K562 (cell line): Measurements from ENCODE around the gene DPP10. TPM values are rescaled to one million over a fixed set of nuclear protein-coding genes. Genes with fewer than 3 reads are reported as not detected.

ENCODE experiments used
- ATAC-seq: fragments of 200-7000 bp; cut with Tn5 transposase; 3 replicates; pipeline ENCODE4 v1.9.1; 2020; ENCODE audit warnings: moderate library complexity
- BruUV-seq: library from RNA; stranded (reverse); fragments of 400-500 nt; replicated peaks from 2 replicates; lab custom pipeline; 2021; lab: Mats Ljungman, UMichigan
- CTCF ChIA-PET: fragments of 300-600 bp; formaldehyde crosslinking; extraction: SDS; loops from one replicate; lab custom pipeline; 2021; ENCODE audit warnings: low intra/inter-chr PET ratio; lab: Yijun Ruan, JAX
- POLR2A ChIA-PET: fragments of 300-600, 350-650 bp; sonication (Branson Sonifier 250); formaldehyde crosslinking; extraction: SDS; loops from one replicate; lab custom pipeline; 2021; ENCODE audit warnings: antibody characterized with exemption, inconsistent platforms; lab: Yijun Ruan, JAX
- DNase-seq, 4 experiments: peaks; one replicate each; pipeline versions ENCODE4 v3.0.0 to v3.0.0-alpha.2; 2011 to 2018; ENCODE audit warnings: low spot score in 3 of 4, mixed read lengths in 3 of 4; ENCODE audit errors: extremely low read depth in 1 of 4
- FAIRE-seq: peaks from 2 replicates; lab custom pipeline; 2011; peaks lifted over from hg19 to GRCh38; lab: Jason Lieb, UNC
- H2AFZ ChIP-seq: 2 replicates; pipeline ENCODE4 v1.6.0; 2011; ENCODE audit warnings: low read depth, low read length, control low read depth, inconsistent platforms
- H3K27ac ChIP-seq: fragments of 200-600 bp; 3 replicates; pipeline ENCODE4 v1.8.0; 2011; ENCODE audit warnings: low read depth, mild to moderate bottlenecking, control low read depth, inconsistent platforms, low read length, moderate library complexity, mixed read lengths; ENCODE audit errors: extremely low read depth
- H3K27me3 ChIP-seq, 2 experiments: fragments of 300-600 bp in 1 of 2; 2 replicates in 1 of 2; 3 replicates in 1 of 2; pipeline versions ENCODE4 v1.6.0 to v1.8.0; 2011; ENCODE audit warnings: inconsistent platforms in 2 of 2, low read length in 2 of 2, mild to moderate bottlenecking in 1 of 2, mixed read lengths in 1 of 2, moderate library complexity in 1 of 2; ENCODE audit not compliant: control insufficient read depth in 2 of 2, insufficient read depth in 2 of 2
- H3K36me3 ChIP-seq: fragments of 300-600 bp; 3 replicates; pipeline ENCODE4 v1.8.0; 2011; ENCODE audit warnings: mild to moderate bottlenecking, low read length, inconsistent platforms; ENCODE audit not compliant: control insufficient read depth, insufficient read depth
- H3K4me1 ChIP-seq, 2 experiments: fragments of 200-600 bp in 1 of 2; replicated peaks in 1 of 2; 2 replicates in 1 of 2; 3 replicates in 1 of 2; pipeline versions ENCODE4 v1.5.1 to v1.8.0; 2011; ENCODE audit warnings: inconsistent platforms in 2 of 2, low read length in 2 of 2, mild to moderate bottlenecking in 1 of 2, mixed read lengths in 1 of 2, moderate library complexity in 1 of 2; ENCODE audit not compliant: control insufficient read depth in 2 of 2, insufficient read depth in 2 of 2
- H3K4me2 ChIP-seq: 2 replicates; pipeline ENCODE4 v1.6.1; 2011; ENCODE audit warnings: low read length, control low read depth, inconsistent platforms, mixed read lengths; ENCODE audit not compliant: insufficient read depth
- H3K4me3 ChIP-seq: fragments of 200-600 bp; sonication (generic), shearing (Covaris generic); 2 replicates; pipeline ENCODE4 v1.5.1; 2016; ENCODE audit warnings: control low read depth, inconsistent platforms
- H3K79me2 ChIP-seq: fragments of 200-600 bp; 3 replicates; pipeline ENCODE4 v1.8.0; 2011; ENCODE audit warnings: low read length, inconsistent platforms; ENCODE audit not compliant: control insufficient read depth, insufficient read depth
- H3K9ac ChIP-seq, 2 experiments: 2 replicates each; pipeline versions ENCODE4 v1.6.0 to v1.6.1; 2011; ENCODE audit warnings: low read depth in 2 of 2, low read length in 2 of 2, control low read depth in 1 of 2, inconsistent platforms in 1 of 2, mild to moderate bottlenecking in 1 of 2, mixed read lengths in 1 of 2; ENCODE audit not compliant: insufficient read depth in 1 of 2
- H3K9me1 ChIP-seq: one replicate; pipeline ENCODE4 v1.6.0; 2011; ENCODE audit warnings: inconsistent platforms, mild to moderate bottlenecking, low read length, moderate library complexity; ENCODE audit not compliant: control insufficient read depth, insufficient read depth
- H3K9me3 ChIP-seq: replicated peaks from 2 replicates; pipeline ENCODE4 v1.5.1; 2011; ENCODE audit warnings: low read depth, low read length, inconsistent platforms; ENCODE audit not compliant: control insufficient read depth, insufficient read depth
- H4K20me1 ChIP-seq: replicated peaks from 2 replicates; pipeline ENCODE4 v1.6.1; 2011; ENCODE audit warnings: low read length, inconsistent platforms, mixed read lengths; ENCODE audit not compliant: control insufficient read depth, insufficient read depth
- ARID1B ChIP-seq: fragments of 450-650 bp; IDR thresholded peaks from 2 replicates; pipeline ENCODE4 v1.6.1; 2016; ENCODE audit warnings: antibody characterized with exemption, mild to moderate bottlenecking, inconsistent platforms
- CBX3 ChIP-seq, 2 experiments: IDR thresholded peaks; 1 replicate in 1 of 2; 2 replicates in 1 of 2; pipeline ENCODE4 v1.6.1; 2012; ENCODE audit warnings: inconsistent platforms in 2 of 2, low read length in 2 of 2, borderline replicate concordance in 1 of 2, control low read depth in 1 of 2
- CBX8 ChIP-seq: fragments of 200-600 bp; sonication (generic); IDR thresholded peaks from 2 replicates; pipeline ENCODE4 v1.6.1; 2012; ENCODE audit warnings: borderline replicate concordance, mixed run types, low read depth, mild to moderate bottlenecking, moderate library complexity, mixed read lengths, low read length, control low read depth, inconsistent platforms; ENCODE audit not compliant: poor library complexity, severe bottlenecking; ENCODE audit errors: extremely low read depth
- CEBPB ChIP-seq: fragments of 450-650 bp; IDR thresholded peaks from 2 replicates; pipeline ENCODE4 v1.6.1; 2016; ENCODE audit warnings: missing genetic modification characterization, missing compliant biosample characterization
- CEBPG ChIP-seq, 3 experiments: fragments of 200-800 bp in 1 of 3; sonication (Bioruptor generic) in 1 of 3; sonication (generic) in 1 of 3; formaldehyde crosslinking in 1 of 3; IDR thresholded peaks in 2 of 3; conservative IDR thresholded peaks in 1 of 3; 2 replicates each; pipeline versions ENCODE4 v1.6.1 to v1.8.0; 2016 to 2022; ENCODE audit warnings: missing compliant biosample characterization in 2 of 3, missing genetic modification characterization in 2 of 3, mild to moderate bottlenecking in 1 of 3, missing genetic modification reagents in 1 of 3
- ELK3 ChIP-seq: fragments of 450-650 bp; formaldehyde crosslinking; IDR thresholded peaks from 2 replicates; pipeline ENCODE4 v1.4.0; 2020; ENCODE audit warnings: mild to moderate bottlenecking
- GABPB1 ChIP-seq: sonication (generic); formaldehyde crosslinking; IDR thresholded peaks from 2 replicates; pipeline ENCODE4 v1.8.0; 2022; ENCODE audit warnings: mild to moderate bottlenecking, missing genetic modification reagents
- HDAC8 ChIP-seq: fragments of 450-650 bp; IDR thresholded peaks from 2 replicates; pipeline ENCODE4 v1.6.1; 2016; ENCODE audit warnings: mild to moderate bottlenecking, missing genetic modification characterization, moderate library complexity, missing compliant biosample characterization
- KDM1A ChIP-seq, 2 experiments: fragments of 450-650 bp; IDR thresholded peaks; 2 replicates each; pipeline ENCODE4 v1.6.1; 2016; ENCODE audit warnings: mild to moderate bottlenecking in 2 of 2
- KLF6 ChIP-seq: fragments of 250-450 bp; sonication (Bioruptor Pico); IDR thresholded peaks from 2 replicates; pipeline ENCODE4 v1.4.0; 2020; ENCODE audit warnings: mild to moderate bottlenecking, moderate library complexity, borderline replicate concordance
- MEIS2 ChIP-seq: fragments of 450-650 bp; IDR thresholded peaks from 2 replicates; pipeline ENCODE4 v1.6.1; 2014; ENCODE audit warnings: mild to moderate bottlenecking; ENCODE audit not compliant: partially characterized antibody
- RBBP5 ChIP-seq: fragments of 200-600 bp; sonication (generic); IDR thresholded peaks from 2 replicates; pipeline ENCODE4 v1.6.1; 2012; ENCODE audit warnings: borderline replicate concordance, mild to moderate bottlenecking, low read length, control low read depth, inconsistent platforms; ENCODE audit not compliant: insufficient read depth, poor library complexity, severe bottlenecking
- ZBTB9 ChIP-seq: fragments of 450-650 bp; formaldehyde crosslinking; IDR thresholded peaks from 2 replicates; pipeline ENCODE4 v1.4.0; 2020; ENCODE audit warnings: mild to moderate bottlenecking, moderate library complexity
- ZNF165 ChIP-seq: fragments of 250-450 bp; sonication (Bioruptor Pico); IDR thresholded peaks from 2 replicates; pipeline ENCODE4 v1.4.0; 2020; ENCODE audit warnings: borderline replicate concordance
- WGBS: fragments of 100-300 bp; shearing (Covaris generic); methylation state at CpG from one replicate; pipeline ENCODE4 v1.1.6; 2016; ENCODE audit warnings: low coverage, mixed read lengths; ENCODE audit not compliant: insufficient coverage; ENCODE audit errors: missing lambda C conversion rate; 5-methylcytosine and 5-hydroxymethylcytosine counted together
- in situ Hi-C: fragments of 300-500 bp; cut with MboI; formaldehyde crosslinking; loops from 4 replicates; pipeline ENCODE4 v1.15.0; 2018; ENCODE audit warnings: inconsistent platforms, mixed read lengths
- intact Hi-C: fragments of 100-400 bp; cut with micrococcal nuclease; formaldehyde crosslinking; loops from 2 replicates; pipeline ENCODE4 v1.14.2; 2022
- polyA plus RNA-seq, 8 experiments: library from polyadenylated mRNA; depleted of rRNA in 4 of 8; stranded (reverse) in 5 of 8; unstranded in 3 of 8; fragments of >200 nt; fragmentation: Nextera tagmentation in 2 of 8; fragmentation: Illumina TruSeq in 1 of 8; extraction: Ambion mirVana in 2 of 8; extraction: Trizol in 1 of 8; gene quantifications; 2 replicates each; pipeline versions ENCODE4 v1.2.1 to v1.2.3, GENCODE V29; 2011 to 2014; ENCODE audit warnings: inconsistent platforms in 1 of 8, missing spikeins in 1 of 8
- total RNA-seq, 7 experiments: library from RNA; depleted of rRNA in 6 of 7; stranded (reverse); fragments of >200 nt in 6 of 7; fragmentation: Illumina TruSeq in 2 of 7; extraction: Trizol in 2 of 7; gene quantifications; 2 replicates each; pipeline versions ENCODE4 v1.2.1 to v1.2.3, GENCODE V29; 2011 to 2021; ENCODE audit warnings: low replicate concordance in 1 of 7

DPP10 gene
- total and polyA plus RNA-seq, 9 of the 15 experiments (the other 6 are each of a cell fraction or from before 2014, with no cell fraction given): not detected

GRCh38 chr2:115610888-115611287 lies 1168.4 kb downstream of the DPP10 start:
- Histone ChIP-seq H3K4me2 (no peak overlapping the region), H3K9me3 (no peaks in the 10 kb centered on the region), H3K27ac (no peak overlapping the region), H3K9ac (no peak overlapping the region), H3K36me3 (no peaks in the 10 kb centered on the region), H3K27me3 (no peaks in the 10 kb centered on the region), H2AFZ (no peak overlapping the region), H3K4me3 (no peak overlapping the region), H3K9me1 (no peaks in the 10 kb centered on the region), H3K79me2 (no peaks in the 10 kb centered on the region), H3K4me1 (no peaks in the 10 kb centered on the region), H4K20me1 (no peaks in the 10 kb centered on the region)
- POLR2A ChIA-PET: no interaction called here
- in situ Hi-C loops: no loop called here
- no TSS peak for BruUV-seq
- ATAC-seq (no peak), DNase-seq (no peak), FAIRE-seq (no peak)
- intact Hi-C loops: no loop called here
- no peak for TF ChIP-seq KLF6 (CRISPR knock-in tag)
- no peak for TF ChIP-seq CEBPG (CRISPR knock-in tag; IDR thresholded peaks at IDR 0.05)
- peak in 1 of 2 experiments; percentile 78; a peak in 2 of 4 replicates for TF ChIP-seq CEBPG (tag; conservative IDR thresholded peaks at IDR 0.05 in 1 of 2, IDR thresholded peaks at IDR 0.05 in 1 of 2)
- TF ChIP-seq CEBPB (tag): peak; percentile 42
- CTCF ChIA-PET: no interaction called here
- 4% methylated on average over 3 of the region's 3 CpGs for WGBS

- Histone ChIP-seq H3K9me3 (no peaks in the 10 kb centered on the region), H3K9ac (no peak overlapping the region), H3K27ac (no peak overlapping the region), H3K9me1 (no peaks in the 10 kb centered on the region), H3K4me2 (no peak overlapping the region), H3K4me1 (no peaks in the 10 kb centered on the region), H3K36me3 (no peaks in the 10 kb centered on the region), H3K4me3 (no peak overlapping the region), H2AFZ (no peak overlapping the region), H4K20me1 (no peaks in the 10 kb centered on the region), H3K79me2 (no peaks in the 10 kb centered on the region), H3K27me3 (no peaks in the 10 kb centered on the region)
- ATAC-seq (no peak), DNase-seq (no peak), FAIRE-seq (no peak)
- intact Hi-C loops: no loop called here
- ChIA-PET CTCF (no interaction called here), POLR2A (no interaction called here)
- in situ Hi-C loops: no loop called here
- WGBS: 2% methylated on average over 4 of the region's 4 CpGs
- no TSS peak for BruUV-seq
- TF ChIP-seq KDM1A (IDR thresholded peaks at IDR 0.05) (no peak), ZNF165 (CRISPR knock-in tag) (no peak), ZBTB9 (CRISPR knock-in tag) (no peak), GABPB1 (CRISPR knock-in tag) (no peak), CBX8 (no peak), ELK3 (CRISPR knock-in tag) (no peak), ARID1B (no peak), RBBP5 (no peak), MEIS2 (no peak), CBX3 (IDR thresholded peaks at IDR 0.05; ENCODE audit: borderline replicate concordance in 1 of 2, low read length in 2 of 2) (no peak), HDAC8 (no peak)
Measured at GRCh38 chr2:115624332-115624731, 1181.9 kb downstream of the DPP10 start.
